Hair follicle dermal papilla cell (primary cell): ENCODE data around the gene OR5AN1. TPM values are rescaled to one million over a fixed set of nuclear protein-coding genes. Genes with fewer than 3 reads are reported as not detected.

Experiments
- total RNA-seq: library from RNA; depleted of rRNA; stranded (reverse); fragments of >200 nt; gene quantifications from 2 replicates; pipeline ENCODE4 v1.2.3, GENCODE V29; 2012

Gene OR5AN1
- not detected in 2 replicates for total RNA-seq

GRCh38 chr11:59358595-59358994 lies at the start of gene OR5AN1:
OR5AN1 (plus strand) TSS chr11:59358895; CDS start chr11:59364459, 5,564 bp downstream.

Other genes with a start within 250 kb of the OR5AN1 start
- gene FAM111A, start 216.0 kb upstream of the OR5AN1 start, total RNA-seq = 47.2 and 57.6 TPM in 2 replicates
- 2.6 and 4.4 TPM in 2 replicates for gene DTX4, start 186.8 kb upstream of the OR5AN1 start, total RNA-seq
- not detected in 2 replicates for gene MPEG1, start 146.0 kb upstream of the OR5AN1 start, total RNA-seq
- not detected in 2 replicates for gene OR5A2, start 67.5 kb downstream of the OR5AN1 start, total RNA-seq
- gene OR5A1, start 77.6 kb downstream of the OR5AN1 start, total RNA-seq = not detected in 2 replicates
- not detected in 2 replicates for gene OR4D6, start 98.1 kb downstream of the OR5AN1 start, total RNA-seq
- not detected in 2 replicates for gene OR4D10, start 114.4 kb downstream of the OR5AN1 start, total RNA-seq
- 0.16 TPM in 1 of 2 replicates, not detected in the other for gene OR4D11, start 144.7 kb downstream of the OR5AN1 start, total RNA-seq
- not detected in 2 replicates for gene OR4D9, start 152.6 kb downstream of the OR5AN1 start, total RNA-seq